Activated CD4-positive, alpha-beta T cell treated with anti-CD3 and anti-CD28 coated beads for 24 hours (primary cell): ENCODE measurements around the gene DGCR6L.
"Not testable (repeated sequence)": the region's sequence is repeated elsewhere in the genome, so short reads cannot be mapped to it uniquely, and the experiment has no call there.

ENCODE experiments used
- DNase-seq, 2 donors: peaks; one replicate each; pipeline ENCODE4 v3.0.0-alpha.2; 2020; ENCODE audit warnings: low read depth in 2 of 2

Gene DGCR6L

GRCh38 chr22:20319745-20320658, at the start of gene DGCR6L:
DGCR6L (minus strand) TSS chr22:20320060; CDS start chr22:20319988, 72 bp downstream.
- DNase-seq = peak; percentile 96 to 97

GRCh38 chr22:20368875-20369274, 49.0 kb upstream of the DGCR6L start:
- DNase-seq = not testable (repeated sequence)

GRCh38 chr22:20366841-20367240, 47.0 kb upstream of the DGCR6L start:
- DNase-seq = not testable (repeated sequence)

GRCh38 chr22:20364335-20365260, 44.7 kb upstream of the DGCR6L start:
- DNase-seq = not testable (repeated sequence)

GRCh38 chr22:20362403-20362802, 42.5 kb upstream of the DGCR6L start:
- not testable (repeated sequence) for DNase-seq

GRCh38 chr22:20361752-20362229, 41.9 kb upstream of the DGCR6L start:
- DNase-seq = not testable (repeated sequence)

GRCh38 chr22:20360866-20361751, 41.2 kb upstream of the DGCR6L start:
- not testable (repeated sequence) for DNase-seq

GRCh38 chr22:20360261-20360660, 40.4 kb upstream of the DGCR6L start:
- not testable (repeated sequence) for DNase-seq

- DNase-seq = not testable (repeated sequence)
These were observed 38.8 kb upstream of the DGCR6L start for GRCh38 chr22:20358503-20359239.

- not testable (repeated sequence) for DNase-seq
These were observed 38.1 kb upstream of the DGCR6L start for GRCh38 chr22:20357967-20358366.

- DNase-seq = not testable (repeated sequence)
These were observed 37.0 kb upstream of the DGCR6L start for GRCh38 chr22:20356906-20357305.

- not testable (repeated sequence) for DNase-seq
These were observed 36.2 kb upstream of the DGCR6L start for GRCh38 chr22:20355939-20356636.

- no peak for DNase-seq
These were observed 34.5 kb upstream of the DGCR6L start for GRCh38 chr22:20354238-20354975.

GRCh38 chr22:20352536-20352935, 32.7 kb upstream of the DGCR6L start:
- DNase-seq = not testable (repeated sequence)

- DNase-seq = not testable (repeated sequence)
These were observed 26.7 kb upstream of the DGCR6L start for GRCh38 chr22:20346553-20346952.

- not testable (repeated sequence) for DNase-seq
These were observed 18.4 kb upstream of the DGCR6L start for GRCh38 chr22:20338291-20338690.

- DNase-seq = not testable (repeated sequence)
These were observed 17.9 kb upstream of the DGCR6L start for GRCh38 chr22:20337807-20338206.

GRCh38 chr22:20336561-20336960, 16.7 kb upstream of the DGCR6L start:
- DNase-seq = not testable (repeated sequence)

- DNase-seq = not testable (repeated sequence)
These were observed 8.7 kb upstream of the DGCR6L start for GRCh38 chr22:20328569-20328930.
